ENCODE data around the gene SCAP.

GRCh38 chr3:47367631-47368030 lies 108.1 kb downstream of the SCAP start:
- TF ChIP-seq CTCF (conservative IDR thresholded peaks at IDR 0.05; ENCODE audit: low read depth in 2 of 2) = no peak
- TF ChIP-seq EZH2 (IDR thresholded peaks at IDR 0.05; ENCODE audit: low read depth, unreplicated experiment) = no peak
- no peak for TF ChIP-seq JUNB (IDR thresholded peaks at IDR 0.05; ENCODE audit: unreplicated experiment)
- no peak for TF ChIP-seq REST (IDR thresholded peaks at IDR 0.05; ENCODE audit: unreplicated experiment)
- no peak for TF ChIP-seq POLR2AphosphoS5 (IDR thresholded peaks at IDR 0.05; ENCODE audit: low read depth)
- TF ChIP-seq EZH2phosphoT487 (IDR thresholded peaks at IDR 0.05; ENCODE audit: unreplicated experiment) = no peak
- no peak for TF ChIP-seq ZNF114 (CRISPR knock-in tag; IDR thresholded peaks at IDR 0.05)
- no peak for TF ChIP-seq NANOG (IDR thresholded peaks at IDR 0.05; ENCODE audit: borderline replicate concordance)
- no peak for TF ChIP-seq CREB1 (CRISPR knock-in tag; IDR thresholded peaks at IDR 0.05; ENCODE audit: low read depth)
- no peak for TF ChIP-seq ZNF462 (CRISPR knock-in tag; IDR thresholded peaks at IDR 0.05)
